Measurements from ENCODE around the gene COL5A3. TPM values are rescaled to one million over a fixed set of nuclear protein-coding genes. Genes with fewer than 3 reads are reported as not detected.

Gene COL5A3
- total and polyA plus RNA-seq, 2 of the 13 experiments (the other 11 are each of a cell fraction or from before 2014, with no cell fraction given): 0.02 TPM; not detected in 1

DNA sequence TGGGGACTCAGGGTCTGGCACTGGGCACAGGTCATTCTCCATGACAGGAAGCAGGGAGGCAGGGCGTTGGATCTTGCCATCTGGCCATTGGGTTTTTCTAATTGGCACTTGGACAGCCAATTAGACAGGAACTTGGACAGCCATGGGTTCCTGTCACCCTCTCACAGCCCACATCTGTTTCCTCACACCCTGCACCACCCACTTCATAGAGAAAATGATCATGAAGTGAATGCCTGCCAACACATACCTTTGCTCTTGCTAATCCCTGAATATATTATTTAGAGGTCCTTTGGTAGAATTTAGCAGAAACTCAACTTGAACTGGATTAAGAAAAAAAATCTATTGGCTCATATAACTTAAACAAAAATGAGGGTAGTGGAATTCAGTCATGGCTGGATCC lies 69.1 kb downstream of the COL5A3 start:
- H3K4me1 ChIP-seq (ENCODE audit: insufficient read depth, low read length): peaks cover 7% of the 10 kb centered on the region
- no peaks in the 10 kb centered on the region for H3K9me3 ChIP-seq (ENCODE audit: low read length)
- ATAC-seq (no peak), FAIRE-seq (no peak), DNase-seq (ENCODE audit: low spot score) (no peak)
- H2AFZ ChIP-seq (ENCODE audit: low read length): no peak overlapping the region
- in situ Hi-C loops (cut with HindIII; ENCODE audit: extremely low pct_ligation_motif_present, low pct_unique_long_range_greater_than_20kb): no loop called here
- ChIA-PET CTCF (ENCODE audit: low intra/inter-chr PET ratio, low total read pairs) (no interaction called here), POLR2A (no interaction called here)
- TF ChIP-seq, protein P1, sequence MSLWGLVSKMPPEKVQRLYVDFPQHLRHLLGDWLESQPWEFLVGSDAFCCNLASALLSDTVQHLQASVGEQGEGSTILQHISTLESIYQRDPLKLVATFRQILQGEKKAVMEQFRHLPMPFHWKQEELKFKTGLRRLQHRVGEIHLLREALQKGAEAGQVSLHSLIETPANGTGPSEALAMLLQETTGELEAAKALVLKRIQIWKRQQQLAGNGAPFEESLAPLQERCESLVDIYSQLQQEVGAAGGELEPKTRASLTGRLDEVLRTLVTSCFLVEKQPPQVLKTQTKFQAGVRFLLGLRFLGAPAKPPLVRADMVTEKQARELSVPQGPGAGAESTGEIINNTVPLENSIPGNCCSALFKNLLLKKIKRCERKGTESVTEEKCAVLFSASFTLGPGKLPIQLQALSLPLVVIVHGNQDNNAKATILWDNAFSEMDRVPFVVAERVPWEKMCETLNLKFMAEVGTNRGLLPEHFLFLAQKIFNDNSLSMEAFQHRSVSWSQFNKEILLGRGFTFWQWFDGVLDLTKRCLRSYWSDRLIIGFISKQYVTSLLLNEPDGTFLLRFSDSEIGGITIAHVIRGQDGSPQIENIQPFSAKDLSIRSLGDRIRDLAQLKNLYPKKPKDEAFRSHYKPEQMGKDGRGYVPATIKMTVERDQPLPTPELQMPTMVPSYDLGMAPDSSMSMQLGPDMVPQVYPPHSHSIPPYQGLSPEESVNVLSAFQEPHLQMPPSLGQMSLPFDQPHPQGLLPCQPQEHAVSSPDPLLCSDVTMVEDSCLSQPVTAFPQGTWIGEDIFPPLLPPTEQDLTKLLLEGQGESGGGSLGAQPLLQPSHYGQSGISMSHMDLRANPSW (CRISPR knock-in tag; IDR thresholded peaks at IDR 0.05; ENCODE audit: borderline replicate concordance): no peak
- TF ChIP-seq, protein P2, sequence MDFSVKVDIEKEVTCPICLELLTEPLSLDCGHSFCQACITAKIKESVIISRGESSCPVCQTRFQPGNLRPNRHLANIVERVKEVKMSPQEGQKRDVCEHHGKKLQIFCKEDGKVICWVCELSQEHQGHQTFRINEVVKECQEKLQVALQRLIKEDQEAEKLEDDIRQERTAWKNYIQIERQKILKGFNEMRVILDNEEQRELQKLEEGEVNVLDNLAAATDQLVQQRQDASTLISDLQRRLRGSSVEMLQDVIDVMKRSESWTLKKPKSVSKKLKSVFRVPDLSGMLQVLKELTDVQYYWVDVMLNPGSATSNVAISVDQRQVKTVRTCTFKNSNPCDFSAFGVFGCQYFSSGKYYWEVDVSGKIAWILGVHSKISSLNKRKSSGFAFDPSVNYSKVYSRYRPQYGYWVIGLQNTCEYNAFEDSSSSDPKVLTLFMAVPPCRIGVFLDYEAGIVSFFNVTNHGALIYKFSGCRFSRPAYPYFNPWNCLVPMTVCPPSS (IDR thresholded peaks at IDR 0.05): no peak
- TF ChIP-seq ZNF777 (CRISPR knock-in tag; IDR thresholded peaks at IDR 0.05) (no peak), ZNF550 (CRISPR knock-in tag; IDR thresholded peaks at IDR 0.05; ENCODE audit: borderline replicate concordance) (no peak), MAFG (CRISPR knock-in tag; IDR thresholded peaks at IDR 0.05) (no peak)
- intact Hi-C loops (cut with micrococcal nuclease; ENCODE audit: unreplicated experiment): no loop called here
- no TSS peak for BruUV-seq (replicated peaks)
- peaks cover 0 to 9% of the 10 kb centered on the region in 2 experiments; a peak in 1 of 5 replicates for H3K27me3 ChIP-seq (ENCODE audit: control insufficient read depth in 1 of 2, insufficient read depth in 2 of 2, low read length in 2 of 2)
- H3K9ac ChIP-seq (ENCODE audit: insufficient read depth, low read depth, low read length): no peak overlapping the region
- WGBS (ENCODE audit: low lambda C conversion rate): 0% methylated on average over 1 of the region's 1 CpG
- no peak overlapping the region for H3K4me3 ChIP-seq (replicated peaks in 1 of 3; ENCODE audit: insufficient read depth in 1 of 3, low read depth in 2 of 3, low read length in 3 of 3)
- H3K27ac ChIP-seq (ENCODE audit: extremely low read length, insufficient read depth, low read length): no peak overlapping the region
- no peak overlapping the region for H3K4me2 ChIP-seq (ENCODE audit: low read depth, low read length)
- no peaks in the 10 kb centered on the region for H4K20me1 ChIP-seq (ENCODE audit: insufficient read depth, low read length)
- no peaks in the 10 kb centered on the region for H3K79me2 ChIP-seq (ENCODE audit: insufficient read depth, low read length)
- no peaks in the 10 kb centered on the region for H3K36me3 ChIP-seq (replicated peaks in 1 of 2; ENCODE audit: control insufficient read depth in 1 of 2, insufficient read depth in 2 of 2, low read length in 2 of 2)
